A549 (cell line): Measurements from ENCODE around the gene THOC2.

Experiments used
- EP300 ChIP-seq, 2 experiments: fragments of >200 bp; sonication (Bioruptor Twin); formaldehyde crosslinking; IDR thresholded peaks; 2 replicates in 1 of 2; 3 replicates in 1 of 2; pipeline ENCODE4 v1.6.1; 2016 to 2017
- HDAC2 ChIP-seq: fragments of 200-600 bp; sonication (generic); IDR thresholded peaks from 2 replicates; pipeline ENCODE4 v1.6.1; 2016
- MYC ChIP-seq: IDR thresholded peaks from 2 replicates; pipeline ENCODE4 v1.6.1; 2012; ENCODE audit warnings: mild to moderate bottlenecking, inconsistent platforms, low read length, improper control_type of control experiment, borderline replicate concordance
- POLR2A ChIP-seq: IDR thresholded peaks from 2 replicates; pipeline ENCODE4 v1.6.1; 2012; ENCODE audit warnings: mild to moderate bottlenecking, low read length
- RAD21 ChIP-seq, 2 experiments: fragments of >200 bp in 1 of 2; sonication (Bioruptor Twin) in 1 of 2; formaldehyde crosslinking in 1 of 2; IDR thresholded peaks in 1 of 2; conservative IDR thresholded peaks in 1 of 2; 2 replicates in 1 of 2; 3 replicates in 1 of 2; pipeline ENCODE4 v1.6.1; 2012 to 2018; ENCODE audit warnings: inconsistent platforms in 1 of 2
- ZFP36 ChIP-seq: fragments of 450-650 bp; IDR thresholded peaks from 2 replicates; pipeline ENCODE4 v1.6.1; 2014; ENCODE audit warnings: borderline replicate concordance; ENCODE audit not compliant: partially characterized antibody
- TF ChIP-seq, protein P1 (sequence below): fragments of >200 bp; sonication (Bioruptor Twin); formaldehyde crosslinking; IDR thresholded peaks from 3 replicates; pipeline ENCODE4 v1.5.1; 2016
- TF ChIP-seq, protein P2 (sequence below): fragments of 150-350 bp; IDR thresholded peaks from 2 replicates; pipeline ENCODE4 v1.6.1; 2014; ENCODE audit warnings: low read depth, mild to moderate bottlenecking, low read length
- TF ChIP-seq, protein P3 (sequence below): fragments of 250-450 bp; sonication (Bioruptor Pico); IDR thresholded peaks from 2 replicates; pipeline ENCODE4 v1.5.0; 2021; ENCODE audit warnings: mild to moderate bottlenecking, moderate library complexity, borderline replicate concordance
- TF ChIP-seq, protein P4 (sequence below): fragments of 200-600 bp; sonication (generic); IDR thresholded peaks from 2 replicates; pipeline ENCODE4 v1.6.1; 2016; ENCODE audit warnings: antibody characterized with exemption, mild to moderate bottlenecking, moderate library complexity

DNA sequence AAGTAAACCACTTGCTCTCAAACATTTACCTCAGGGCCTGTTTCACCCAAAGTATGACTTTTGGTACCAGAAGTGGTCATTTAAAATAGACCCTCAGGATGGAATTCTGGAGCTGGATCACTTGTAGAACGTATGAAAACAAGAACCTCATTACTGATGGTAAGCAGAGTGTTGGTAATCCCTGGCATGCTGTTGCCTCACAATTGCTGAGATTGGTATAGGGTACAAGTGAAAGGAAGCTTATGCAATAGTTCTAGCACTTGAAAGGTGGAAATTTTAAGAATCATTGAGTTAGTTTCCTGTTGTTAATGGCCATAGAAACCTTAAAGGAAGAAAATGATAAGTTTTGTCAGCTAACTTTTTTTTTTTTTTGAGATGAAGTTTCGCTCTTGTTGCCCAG is 22.3 kb upstream of the THOC2 start:
- TF ChIP-seq HDAC2 (no peak), POLR2A (no peak), EP300 (IDR thresholded peaks at IDR 0.05) (no peak), MYC (no peak), RAD21 (conservative IDR thresholded peaks at IDR 0.05 in 1 of 2, IDR thresholded peaks at IDR 0.05 in 1 of 2) (no peak), ZFP36 (no peak)
- TF ChIP-seq, protein P1, sequence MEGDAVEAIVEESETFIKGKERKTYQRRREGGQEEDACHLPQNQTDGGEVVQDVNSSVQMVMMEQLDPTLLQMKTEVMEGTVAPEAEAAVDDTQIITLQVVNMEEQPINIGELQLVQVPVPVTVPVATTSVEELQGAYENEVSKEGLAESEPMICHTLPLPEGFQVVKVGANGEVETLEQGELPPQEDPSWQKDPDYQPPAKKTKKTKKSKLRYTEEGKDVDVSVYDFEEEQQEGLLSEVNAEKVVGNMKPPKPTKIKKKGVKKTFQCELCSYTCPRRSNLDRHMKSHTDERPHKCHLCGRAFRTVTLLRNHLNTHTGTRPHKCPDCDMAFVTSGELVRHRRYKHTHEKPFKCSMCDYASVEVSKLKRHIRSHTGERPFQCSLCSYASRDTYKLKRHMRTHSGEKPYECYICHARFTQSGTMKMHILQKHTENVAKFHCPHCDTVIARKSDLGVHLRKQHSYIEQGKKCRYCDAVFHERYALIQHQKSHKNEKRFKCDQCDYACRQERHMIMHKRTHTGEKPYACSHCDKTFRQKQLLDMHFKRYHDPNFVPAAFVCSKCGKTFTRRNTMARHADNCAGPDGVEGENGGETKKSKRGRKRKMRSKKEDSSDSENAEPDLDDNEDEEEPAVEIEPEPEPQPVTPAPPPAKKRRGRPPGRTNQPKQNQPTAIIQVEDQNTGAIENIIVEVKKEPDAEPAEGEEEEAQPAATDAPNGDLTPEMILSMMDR: no peak
- TF ChIP-seq, protein P2, sequence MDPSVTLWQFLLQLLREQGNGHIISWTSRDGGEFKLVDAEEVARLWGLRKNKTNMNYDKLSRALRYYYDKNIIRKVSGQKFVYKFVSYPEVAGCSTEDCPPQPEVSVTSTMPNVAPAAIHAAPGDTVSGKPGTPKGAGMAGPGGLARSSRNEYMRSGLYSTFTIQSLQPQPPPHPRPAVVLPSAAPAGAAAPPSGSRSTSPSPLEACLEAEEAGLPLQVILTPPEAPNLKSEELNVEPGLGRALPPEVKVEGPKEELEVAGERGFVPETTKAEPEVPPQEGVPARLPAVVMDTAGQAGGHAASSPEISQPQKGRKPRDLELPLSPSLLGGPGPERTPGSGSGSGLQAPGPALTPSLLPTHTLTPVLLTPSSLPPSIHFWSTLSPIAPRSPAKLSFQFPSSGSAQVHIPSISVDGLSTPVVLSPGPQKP: no peak
- TF ChIP-seq, protein P3, sequence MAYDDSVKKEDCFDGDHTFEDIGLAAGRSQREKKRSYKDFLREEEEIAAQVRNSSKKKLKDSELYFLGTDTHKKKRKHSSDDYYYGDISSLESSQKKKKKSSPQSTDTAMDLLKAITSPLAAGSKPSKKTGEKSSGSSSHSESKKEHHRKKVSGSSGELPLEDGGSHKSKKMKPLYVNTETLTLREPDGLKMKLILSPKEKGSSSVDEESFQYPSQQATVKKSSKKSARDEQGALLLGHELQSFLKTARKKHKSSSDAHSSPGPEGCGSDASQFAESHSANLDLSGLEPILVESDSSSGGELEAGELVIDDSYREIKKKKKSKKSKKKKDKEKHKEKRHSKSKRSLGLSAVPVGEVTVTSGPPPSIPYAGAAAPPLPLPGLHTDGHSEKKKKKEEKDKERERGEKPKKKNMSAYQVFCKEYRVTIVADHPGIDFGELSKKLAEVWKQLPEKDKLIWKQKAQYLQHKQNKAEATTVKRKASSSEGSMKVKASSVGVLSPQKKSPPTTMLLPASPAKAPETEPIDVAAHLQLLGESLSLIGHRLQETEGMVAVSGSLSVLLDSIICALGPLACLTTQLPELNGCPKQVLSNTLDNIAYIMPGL (CRISPR knock-in tag): no peak
- TF ChIP-seq, protein P4, sequence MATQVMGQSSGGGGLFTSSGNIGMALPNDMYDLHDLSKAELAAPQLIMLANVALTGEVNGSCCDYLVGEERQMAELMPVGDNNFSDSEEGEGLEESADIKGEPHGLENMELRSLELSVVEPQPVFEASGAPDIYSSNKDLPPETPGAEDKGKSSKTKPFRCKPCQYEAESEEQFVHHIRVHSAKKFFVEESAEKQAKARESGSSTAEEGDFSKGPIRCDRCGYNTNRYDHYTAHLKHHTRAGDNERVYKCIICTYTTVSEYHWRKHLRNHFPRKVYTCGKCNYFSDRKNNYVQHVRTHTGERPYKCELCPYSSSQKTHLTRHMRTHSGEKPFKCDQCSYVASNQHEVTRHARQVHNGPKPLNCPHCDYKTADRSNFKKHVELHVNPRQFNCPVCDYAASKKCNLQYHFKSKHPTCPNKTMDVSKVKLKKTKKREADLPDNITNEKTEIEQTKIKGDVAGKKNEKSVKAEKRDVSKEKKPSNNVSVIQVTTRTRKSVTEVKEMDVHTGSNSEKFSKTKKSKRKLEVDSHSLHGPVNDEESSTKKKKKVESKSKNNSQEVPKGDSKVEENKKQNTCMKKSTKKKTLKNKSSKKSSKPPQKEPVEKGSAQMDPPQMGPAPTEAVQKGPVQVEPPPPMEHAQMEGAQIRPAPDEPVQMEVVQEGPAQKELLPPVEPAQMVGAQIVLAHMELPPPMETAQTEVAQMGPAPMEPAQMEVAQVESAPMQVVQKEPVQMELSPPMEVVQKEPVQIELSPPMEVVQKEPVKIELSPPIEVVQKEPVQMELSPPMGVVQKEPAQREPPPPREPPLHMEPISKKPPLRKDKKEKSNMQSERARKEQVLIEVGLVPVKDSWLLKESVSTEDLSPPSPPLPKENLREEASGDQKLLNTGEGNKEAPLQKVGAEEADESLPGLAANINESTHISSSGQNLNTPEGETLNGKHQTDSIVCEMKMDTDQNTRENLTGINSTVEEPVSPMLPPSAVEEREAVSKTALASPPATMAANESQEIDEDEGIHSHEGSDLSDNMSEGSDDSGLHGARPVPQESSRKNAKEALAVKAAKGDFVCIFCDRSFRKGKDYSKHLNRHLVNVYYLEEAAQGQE: no peak
